PC-9 (cell line): Measurements from ENCODE around the gene RYR2. TPM values are rescaled to one million over a fixed set of nuclear protein-coding genes. Genes with fewer than 3 reads are reported as not detected.

ENCODE experiments used
- BruUV-seq: library from RNA; stranded (reverse); fragments of 400-500 nt; replicated peaks from 2 replicates; lab custom pipeline; 2021; lab: Mats Ljungman, UMichigan
- CTCF ChIA-PET: fragments of 300-600 bp; sonication (Branson Sonifier 250); formaldehyde crosslinking; loops from one replicate; lab custom pipeline; 2022; ENCODE audit warnings: antibody characterized with exemption; lab: Charles Lee
- POLR2A ChIA-PET: fragments of 300-600 bp; sonication (Branson Sonifier 250); formaldehyde crosslinking; loops from one replicate; lab custom pipeline; 2022; ENCODE audit warnings: antibody characterized with exemption; ENCODE audit not compliant: unreplicated experiment; lab: Charles Lee
- DNase-seq, 2 experiments: peaks; one replicate each; pipeline versions ENCODE4 v3.0.0 to v3.0.0-alpha.2; 2015 to 2022; ENCODE audit warnings: mixed read lengths in 1 of 2
- H2AFZ ChIP-seq: fragments of 200-600 bp; sonication (generic); 2 replicates; pipeline ENCODE4 v1.8.1; 2017; ENCODE audit warnings: antibody characterized with exemption
- H3F3A ChIP-seq: fragments of 200-600 bp; sonication (generic); 2 replicates; pipeline ENCODE4 v1.8.1; 2017; ENCODE audit warnings: antibody characterized with exemption, mild to moderate bottlenecking, low read depth; ENCODE audit not compliant: insufficient read depth
- H3K27ac ChIP-seq: fragments of 200-600 bp; sonication (generic); 2 replicates; pipeline ENCODE4 v1.6.1; 2016; ENCODE audit warnings: mixed run types
- H3K27me3 ChIP-seq: fragments of 200-600 bp; sonication (generic); 2 replicates; pipeline ENCODE4 v1.6.1; 2016; ENCODE audit warnings: low read depth, mixed run types; ENCODE audit not compliant: insufficient read depth
- H3K36me3 ChIP-seq: fragments of 200-600 bp; sonication (generic); 2 replicates; pipeline ENCODE4 v1.6.1; 2016; ENCODE audit warnings: low read depth, mixed run types
- H3K4me1 ChIP-seq: fragments of 200-600 bp; sonication (generic); replicated peaks from 2 replicates; pipeline ENCODE4 v1.6.1; 2016; ENCODE audit warnings: mixed run types; ENCODE audit not compliant: insufficient read depth
- H3K4me2 ChIP-seq: fragments of 200-600 bp; sonication (generic); 2 replicates; pipeline ENCODE4 v1.6.1; 2017; ENCODE audit warnings: mixed run types
- H3K4me3 ChIP-seq: fragments of 200-600 bp; sonication (generic); 2 replicates; pipeline ENCODE4 v1.6.1; 2016; ENCODE audit warnings: mixed run types
- H3K79me2 ChIP-seq: fragments of 200-600 bp; sonication (generic); 2 replicates; pipeline ENCODE4 v1.6.1; 2017; ENCODE audit warnings: low read depth, mixed run types
- H3K9me2 ChIP-seq: fragments of 200-600 bp; sonication (generic); 2 replicates; pipeline ENCODE4 v1.8.1; 2017; ENCODE audit warnings: mild to moderate bottlenecking; ENCODE audit not compliant: insufficient read depth
- H3K9me3 ChIP-seq: fragments of 200-600 bp; sonication (generic); 2 replicates; pipeline ENCODE4 v1.8.1; 2016; ENCODE audit warnings: low read depth; ENCODE audit not compliant: insufficient read depth
- H4K20me1 ChIP-seq: fragments of 200-600 bp; sonication (generic); 2 replicates; pipeline ENCODE4 v1.8.1; 2017; ENCODE audit not compliant: insufficient read depth
- EZH2 ChIP-seq: fragments of 200-600 bp; sonication (generic); IDR thresholded peaks from 2 replicates; pipeline ENCODE4 v1.8.0; 2017; ENCODE audit warnings: antibody characterized with exemption, low read depth
- intact Hi-C: fragments of 100-400 bp; cut with micrococcal nuclease; formaldehyde crosslinking; loops from one replicate; pipeline ENCODE4 v1.10.0; 2022; ENCODE audit not compliant: unreplicated experiment
- total RNA-seq: library from RNA; stranded (reverse); gene quantifications from 2 replicates; pipeline ENCODE4 v1.2.3, GENCODE V29; 2021
- TF ChIP-seq, protein P1 (sequence below): fragments of 200-600 bp; sonication (generic); conservative IDR thresholded peaks from 2 replicates; pipeline ENCODE4 v1.6.1; 2017; ENCODE audit warnings: mixed run types, antibody characterized with exemption, mild to moderate bottlenecking, moderate library complexity

Gene RYR2
- total RNA-seq, 1 experiment from 2014 or later, result not detected

DNA sequence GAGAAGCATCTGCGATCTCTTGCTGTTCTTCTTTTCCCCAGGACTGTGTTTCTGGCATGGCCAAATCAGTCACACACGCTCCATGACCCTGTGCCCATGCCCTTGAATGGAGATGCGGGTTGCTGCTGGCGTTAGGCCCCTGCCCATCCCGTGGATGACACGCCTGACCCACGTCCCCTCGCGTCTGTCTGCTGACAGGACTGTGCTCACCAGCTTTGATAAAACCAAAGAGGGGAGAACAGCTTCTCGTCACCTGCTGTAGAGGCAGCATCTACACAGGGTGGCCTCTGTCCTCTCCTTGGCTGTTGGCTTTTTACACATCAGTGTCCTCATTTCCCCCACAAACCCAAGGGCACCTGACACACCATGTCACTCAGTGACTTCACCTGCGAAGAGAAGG is 44.6 kb upstream of the RYR2 start:
- TF ChIP-seq, protein P1, sequence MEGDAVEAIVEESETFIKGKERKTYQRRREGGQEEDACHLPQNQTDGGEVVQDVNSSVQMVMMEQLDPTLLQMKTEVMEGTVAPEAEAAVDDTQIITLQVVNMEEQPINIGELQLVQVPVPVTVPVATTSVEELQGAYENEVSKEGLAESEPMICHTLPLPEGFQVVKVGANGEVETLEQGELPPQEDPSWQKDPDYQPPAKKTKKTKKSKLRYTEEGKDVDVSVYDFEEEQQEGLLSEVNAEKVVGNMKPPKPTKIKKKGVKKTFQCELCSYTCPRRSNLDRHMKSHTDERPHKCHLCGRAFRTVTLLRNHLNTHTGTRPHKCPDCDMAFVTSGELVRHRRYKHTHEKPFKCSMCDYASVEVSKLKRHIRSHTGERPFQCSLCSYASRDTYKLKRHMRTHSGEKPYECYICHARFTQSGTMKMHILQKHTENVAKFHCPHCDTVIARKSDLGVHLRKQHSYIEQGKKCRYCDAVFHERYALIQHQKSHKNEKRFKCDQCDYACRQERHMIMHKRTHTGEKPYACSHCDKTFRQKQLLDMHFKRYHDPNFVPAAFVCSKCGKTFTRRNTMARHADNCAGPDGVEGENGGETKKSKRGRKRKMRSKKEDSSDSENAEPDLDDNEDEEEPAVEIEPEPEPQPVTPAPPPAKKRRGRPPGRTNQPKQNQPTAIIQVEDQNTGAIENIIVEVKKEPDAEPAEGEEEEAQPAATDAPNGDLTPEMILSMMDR, result no peak
- TF ChIP-seq EZH2, result no peak
- no peak overlapping the region for H2AFZ ChIP-seq
- H3K36me3 ChIP-seq, result no peaks in the 10 kb centered on the region
- no peaks in the 10 kb centered on the region for H4K20me1 ChIP-seq
- BruUV-seq, result no TSS peak
- H3K27ac ChIP-seq, result no peak overlapping the region
- no peaks in the 10 kb centered on the region for H3K9me2 ChIP-seq
- H3F3A ChIP-seq, result no peaks in the 10 kb centered on the region
- no peaks in the 10 kb centered on the region for H3K9me3 ChIP-seq
- peaks cover 59% of the 10 kb centered on the region for H3K27me3 ChIP-seq
- no peaks in the 10 kb centered on the region for H3K4me1 ChIP-seq
- POLR2A ChIA-PET, result no interaction called here
- intact Hi-C loops, result no loop called here
- no peak overlapping the region for H3K4me3 ChIP-seq
- CTCF ChIA-PET, result no interaction called here
- no peaks in the 10 kb centered on the region for H3K79me2 ChIP-seq
- no peak overlapping the region for H3K4me2 ChIP-seq
- no peak for DNase-seq

DNA sequence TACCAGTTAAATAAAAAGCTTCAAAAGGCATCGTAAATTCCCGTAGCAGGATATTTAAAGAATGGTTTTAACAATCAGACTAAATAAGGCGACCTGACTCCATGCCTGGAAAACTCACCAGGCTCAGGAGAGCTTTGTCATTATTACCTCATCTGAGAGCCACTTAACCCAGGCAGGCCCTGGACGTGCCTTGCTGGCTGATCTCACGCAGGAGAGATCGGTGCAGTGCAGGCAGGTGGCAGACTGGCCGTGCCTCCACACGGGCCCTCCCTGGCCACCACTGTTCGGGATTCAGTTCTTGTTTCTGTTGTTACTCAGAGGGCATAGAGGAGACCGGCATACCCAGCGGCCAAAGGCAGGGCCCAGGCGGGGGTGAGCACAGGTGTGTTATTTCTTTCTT is 44.1 kb upstream of the RYR2 start:
- no peaks in the 10 kb centered on the region for H3K9me3 ChIP-seq
- POLR2A ChIA-PET, result no interaction called here
- TF ChIP-seq EZH2, result no peak
- TF ChIP-seq, protein P1, result no peak

DNA sequence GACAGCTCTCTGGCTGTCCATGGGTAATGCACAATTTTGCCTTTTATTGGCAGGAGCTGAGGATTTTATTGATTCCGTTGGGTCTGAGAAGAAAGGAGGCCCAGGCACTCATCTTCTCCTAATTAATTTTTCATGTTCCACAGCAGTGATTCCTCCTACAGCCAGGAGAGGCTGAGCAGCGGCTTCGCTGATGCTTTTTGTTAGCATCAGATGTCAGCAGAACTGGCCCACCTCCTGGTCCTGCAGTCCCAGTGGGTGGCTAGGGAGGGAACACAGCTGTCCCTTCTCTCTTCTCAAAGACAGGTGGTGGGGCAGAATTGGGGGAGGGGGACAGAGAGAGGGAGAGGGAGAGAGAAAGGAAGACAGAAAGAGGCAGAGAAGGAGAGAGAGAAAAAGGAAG is 43.4 kb upstream of the RYR2 start:
- ChIA-PET CTCF (no interaction called here), POLR2A (no interaction called here)
- DNase-seq, result no peak
- H3K4me1 ChIP-seq, result no peaks in the 10 kb centered on the region
- no peaks in the 10 kb centered on the region for H3K9me2 ChIP-seq
- no TSS peak for BruUV-seq
- H2AFZ ChIP-seq, result no peak overlapping the region
- no peaks in the 10 kb centered on the region for H3F3A ChIP-seq
- peaks cover 66% of the 10 kb centered on the region for H3K27me3 ChIP-seq
- H3K4me2 ChIP-seq, result no peak overlapping the region
- no peak overlapping the region for H3K27ac ChIP-seq
- TF ChIP-seq, protein P1, result no peak
- no peak for TF ChIP-seq EZH2
- intact Hi-C loops, result no loop called here
- H3K9me3 ChIP-seq, result no peaks in the 10 kb centered on the region
- H4K20me1 ChIP-seq, result no peaks in the 10 kb centered on the region
- no peaks in the 10 kb centered on the region for H3K79me2 ChIP-seq
- H3K4me3 ChIP-seq, result no peak overlapping the region
- H3K36me3 ChIP-seq, result no peaks in the 10 kb centered on the region

More for the DNA sequence above, 44.1 kb upstream of the RYR2 start:
- no peaks in the 10 kb centered on the region for H3F3A ChIP-seq
- H2AFZ ChIP-seq, result no peak overlapping the region
- CTCF ChIA-PET, result no interaction called here
- H3K4me2 ChIP-seq, result no peak overlapping the region
- intact Hi-C loops, result no loop called here
- no peaks in the 10 kb centered on the region for H4K20me1 ChIP-seq
- H3K9me2 ChIP-seq, result no peaks in the 10 kb centered on the region
- no peaks in the 10 kb centered on the region for H3K4me1 ChIP-seq
- no peaks in the 10 kb centered on the region for H3K79me2 ChIP-seq
- H3K27me3 ChIP-seq, result peaks cover 60% of the 10 kb centered on the region
- no peak overlapping the region for H3K4me3 ChIP-seq
- H3K27ac ChIP-seq, result no peak overlapping the region
- H3K36me3 ChIP-seq, result no peaks in the 10 kb centered on the region
- no TSS peak for BruUV-seq
- no peak for DNase-seq
